ENCODE results near the gene SLC25A21.

SLC25A21 gene

DNA sequence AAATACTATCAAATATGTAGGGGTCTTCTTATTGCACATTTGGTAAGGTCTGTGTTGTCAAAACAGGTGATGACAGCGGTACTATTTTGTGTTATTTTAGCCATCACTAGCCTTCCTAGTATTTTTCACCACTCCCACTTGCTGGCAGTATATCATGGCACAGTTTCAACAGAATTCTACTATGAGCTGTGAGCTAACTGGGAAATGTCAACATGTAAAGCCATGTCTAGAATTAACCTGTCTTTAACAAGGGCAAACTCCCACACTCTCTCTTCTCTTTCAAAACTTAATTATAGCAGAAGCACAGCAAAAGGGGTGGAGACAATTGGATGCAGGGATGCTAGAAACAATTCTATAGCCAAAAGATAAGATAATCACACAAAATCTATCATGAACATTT is 257.3 kb downstream of the SLC25A21 start:
- H3K4me1 ChIP-seq (ENCODE audit: control insufficient read depth in 2 of 2, insufficient read depth in 1 of 2, low read depth in 1 of 2, low read length in 2 of 2), result no peaks in the 10 kb centered on the region
- no peak overlapping the region for H2BK12ac ChIP-seq (ENCODE audit: low read length)
- no peak overlapping the region for H3K4ac ChIP-seq (ENCODE audit: low read length)
- H3K9me3 ChIP-seq (replicated peaks in 1 of 2; ENCODE audit: control insufficient read depth in 2 of 2, insufficient read depth in 1 of 2, low read depth in 1 of 2, low read length in 2 of 2), result no peaks in the 10 kb centered on the region
- H4K8ac ChIP-seq (ENCODE audit: low read depth, low read length), result no peak overlapping the region
- H3K27me3 ChIP-seq (ENCODE audit: control insufficient read depth in 3 of 3, insufficient read depth in 3 of 3, low read depth in 1 of 3, low read length in 3 of 3), result no peaks in the 10 kb centered on the region
- no peak overlapping the region for H2BK5ac ChIP-seq (ENCODE audit: low read length)
- H3K23ac ChIP-seq (ENCODE audit: low read depth, low read length, poor library complexity), result no peak overlapping the region
- no peak overlapping the region for H4K91ac ChIP-seq (ENCODE audit: low read depth, low read length, poor library complexity)
- no peaks in the 10 kb centered on the region for H3K79me1 ChIP-seq (ENCODE audit: low read depth, low read length)
- no peak overlapping the region for H3K18ac ChIP-seq (ENCODE audit: low read length)
- H3K14ac ChIP-seq (ENCODE audit: low read length), result no peak overlapping the region
- H3K27ac ChIP-seq (replicated peaks; ENCODE audit: low read length), result no peak overlapping the region
- DNase-seq (ENCODE audit: low spot score), result no peak
- no peaks in the 10 kb centered on the region for H3K36me3 ChIP-seq (replicated peaks in 1 of 2; ENCODE audit: control insufficient read depth in 2 of 2, insufficient read depth in 2 of 2, low read length in 2 of 2)
- H3K4me2 ChIP-seq (ENCODE audit: insufficient read depth, low read length, poor library complexity, severe bottlenecking), result no peak overlapping the region
- no peak overlapping the region for H2BK15ac ChIP-seq (ENCODE audit: low read length)
- no peak overlapping the region for H2AK5ac ChIP-seq (ENCODE audit: low read depth, low read length)
- H2AFZ ChIP-seq (ENCODE audit: low read length), result no peak overlapping the region
- no peak overlapping the region for H3K9ac ChIP-seq (ENCODE audit: low read depth, low read length, poor library complexity)
- WGBS, 2 donors (ENCODE audit: extremely low coverage in 2 of 2, insufficient read length in 2 of 2, insufficient replicate concordance in 1 of 2), result no CpG with 5 or more reads among the region's 1 CpG
- H2BK120ac ChIP-seq (ENCODE audit: low read depth, low read length), result no peak overlapping the region
- no peak overlapping the region for H3K4me3 ChIP-seq (ENCODE audit: low read length in 2 of 2)

DNA sequence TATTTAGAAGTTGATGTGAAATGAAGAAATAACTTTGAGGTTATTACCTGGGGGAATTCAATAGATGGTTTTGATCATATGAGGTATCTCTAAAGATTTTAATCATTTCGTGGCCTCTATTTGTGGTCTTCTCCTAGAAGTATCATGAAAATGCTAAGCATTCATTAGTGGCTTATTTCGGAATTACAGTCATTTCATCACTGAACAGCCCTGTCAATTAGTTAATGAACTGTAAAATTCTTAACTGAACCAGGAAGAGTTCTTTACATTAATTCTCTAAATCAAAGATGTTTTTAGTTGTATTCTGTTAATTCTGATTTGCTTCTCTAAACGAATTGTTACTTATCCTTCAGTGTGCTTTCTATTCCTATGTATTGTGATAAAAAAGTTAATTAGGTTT is 261.8 kb downstream of the SLC25A21 start:
- WGBS, 2 donors (ENCODE audit: extremely low coverage in 2 of 2, insufficient read length in 2 of 2, insufficient replicate concordance in 1 of 2), result no CpG with 5 or more reads among the region's 3 CpGs
- H2BK120ac ChIP-seq (ENCODE audit: low read depth, low read length), result no peak overlapping the region
- H2AFZ ChIP-seq (ENCODE audit: low read length), result no peak overlapping the region
- no peaks in the 10 kb centered on the region for H3K36me3 ChIP-seq (replicated peaks in 1 of 2; ENCODE audit: control insufficient read depth in 2 of 2, insufficient read depth in 2 of 2, low read length in 2 of 2)
- no peak overlapping the region for H3K4me3 ChIP-seq (ENCODE audit: low read length in 2 of 2)
- no peak overlapping the region for H3K4me2 ChIP-seq (ENCODE audit: insufficient read depth, low read length, poor library complexity, severe bottlenecking)
- H3K4ac ChIP-seq (ENCODE audit: low read length), result no peak overlapping the region
- no peak for DNase-seq (ENCODE audit: low spot score)
- H3K27me3 ChIP-seq (ENCODE audit: control insufficient read depth in 3 of 3, insufficient read depth in 3 of 3, low read depth in 1 of 3, low read length in 3 of 3), result no peaks in the 10 kb centered on the region
- H4K91ac ChIP-seq (ENCODE audit: low read depth, low read length, poor library complexity), result no peak overlapping the region
- no peak overlapping the region for H2AK5ac ChIP-seq (ENCODE audit: low read depth, low read length)
- no peak overlapping the region for H3K23ac ChIP-seq (ENCODE audit: low read depth, low read length, poor library complexity)
- H3K18ac ChIP-seq (ENCODE audit: low read length), result no peak overlapping the region
- no peaks in the 10 kb centered on the region for H3K79me1 ChIP-seq (ENCODE audit: low read depth, low read length)
- H3K14ac ChIP-seq (ENCODE audit: low read length), result no peak overlapping the region
- no peak overlapping the region for H3K9ac ChIP-seq (ENCODE audit: low read depth, low read length, poor library complexity)
- peaks cover 0 to 1% of the 10 kb centered on the region in 2 donors for H3K4me1 ChIP-seq (ENCODE audit: control insufficient read depth in 2 of 2, insufficient read depth in 1 of 2, low read depth in 1 of 2, low read length in 2 of 2)
- H2BK15ac ChIP-seq (ENCODE audit: low read length), result no peak overlapping the region
- no peak overlapping the region for H3K27ac ChIP-seq (replicated peaks; ENCODE audit: low read length)
- H2BK5ac ChIP-seq (ENCODE audit: low read length), result no peak overlapping the region
- H4K8ac ChIP-seq (ENCODE audit: low read depth, low read length), result no peak overlapping the region
- no peak overlapping the region for H2BK12ac ChIP-seq (ENCODE audit: low read length)
- no peaks in the 10 kb centered on the region for H3K9me3 ChIP-seq (replicated peaks in 1 of 2; ENCODE audit: control insufficient read depth in 2 of 2, insufficient read depth in 1 of 2, low read depth in 1 of 2, low read length in 2 of 2)

DNA sequence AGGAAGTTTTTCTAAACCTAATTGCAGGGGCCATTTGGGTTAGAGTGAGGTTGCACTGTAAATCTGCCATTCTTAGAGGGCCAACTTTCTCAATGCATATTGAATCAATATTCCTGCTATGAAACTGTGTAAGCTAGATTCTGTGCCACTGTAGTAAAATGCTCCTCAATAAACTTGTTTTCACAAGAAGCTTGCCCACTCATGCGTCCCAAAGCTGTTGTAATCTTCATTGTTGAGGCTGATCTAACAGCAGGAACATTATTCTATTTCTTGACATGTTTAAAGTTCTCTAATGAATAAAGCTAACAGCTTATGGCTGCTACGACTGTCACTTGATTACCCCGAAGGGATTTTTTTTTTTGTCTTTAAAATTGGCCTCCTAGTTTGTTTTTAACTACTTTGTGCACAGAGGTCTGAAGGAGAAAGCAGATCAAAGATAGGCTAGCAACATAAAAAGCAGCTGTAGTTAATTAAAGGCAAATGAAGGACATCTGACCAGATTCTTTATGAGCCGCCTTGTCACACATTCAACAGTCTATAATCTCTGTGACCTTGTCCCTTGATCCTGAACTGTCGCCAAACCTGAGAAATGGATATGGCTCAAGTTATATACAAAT is 267.0 kb downstream of the SLC25A21 start:
- Histone ChIP-seq H3K4me1 (ENCODE audit: control insufficient read depth in 2 of 2, insufficient read depth in 1 of 2, low read depth in 1 of 2, low read length in 2 of 2) (peaks cover 0 to 1% of the 10 kb centered on the region in 2 donors), H4K8ac (ENCODE audit: low read depth, low read length) (no peak overlapping the region)
- no CpG with 5 or more reads among the region's 5 CpGs for WGBS, 2 donors (ENCODE audit: extremely low coverage in 2 of 2, insufficient read length in 2 of 2, insufficient replicate concordance in 1 of 2)

DNA sequence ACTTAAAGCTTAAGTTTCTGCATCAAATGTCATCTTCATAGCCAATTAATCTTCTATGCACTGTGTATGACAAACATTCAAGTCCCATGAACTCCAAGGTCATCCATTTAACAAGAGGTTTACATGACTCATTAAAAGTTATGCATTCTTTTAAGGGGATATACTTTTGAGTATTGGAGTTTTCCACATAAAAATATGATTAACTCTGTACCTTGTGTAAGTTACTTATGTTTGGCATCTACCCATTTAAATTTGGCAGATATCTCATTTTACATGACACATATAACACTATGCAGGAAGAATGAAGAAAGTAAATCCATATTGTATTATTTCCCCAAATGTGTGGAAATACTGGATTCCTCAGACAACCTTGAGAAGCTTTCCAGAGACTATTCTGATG is 270.5 kb downstream of the SLC25A21 start:
- H3K79me1 ChIP-seq (ENCODE audit: low read depth, low read length), result no peaks in the 10 kb centered on the region
- H3K27ac ChIP-seq (replicated peaks; ENCODE audit: low read length), result no peak overlapping the region
- H2BK15ac ChIP-seq (ENCODE audit: low read length), result no peak overlapping the region
- no peak overlapping the region for H2BK12ac ChIP-seq (ENCODE audit: low read length)
- H3K4me1 ChIP-seq (ENCODE audit: control insufficient read depth in 2 of 2, insufficient read depth in 1 of 2, low read depth in 1 of 2, low read length in 2 of 2), result peaks cover 0 to 1% of the 10 kb centered on the region in 2 donors
- no peak overlapping the region for H3K18ac ChIP-seq (ENCODE audit: low read length)
- no peak overlapping the region for H2AFZ ChIP-seq (ENCODE audit: low read length)
- H3K9ac ChIP-seq (ENCODE audit: low read depth, low read length, poor library complexity), result no peak overlapping the region
- H3K4me2 ChIP-seq (ENCODE audit: insufficient read depth, low read length, poor library complexity, severe bottlenecking), result no peak overlapping the region
- H2BK5ac ChIP-seq (ENCODE audit: low read length), result no peak overlapping the region
- no peak overlapping the region for H3K4ac ChIP-seq (ENCODE audit: low read length)
- H3K23ac ChIP-seq (ENCODE audit: low read depth, low read length, poor library complexity), result no peak overlapping the region
- DNase-seq (ENCODE audit: low spot score), result no peak
- H3K9me3 ChIP-seq (replicated peaks in 1 of 2; ENCODE audit: control insufficient read depth in 2 of 2, insufficient read depth in 1 of 2, low read depth in 1 of 2, low read length in 2 of 2), result peaks cover 0 to 2% of the 10 kb centered on the region in 2 donors
- no peak overlapping the region for H3K14ac ChIP-seq (ENCODE audit: low read length)
- no peak overlapping the region for H4K8ac ChIP-seq (ENCODE audit: low read depth, low read length)
- no peaks in the 10 kb centered on the region for H3K27me3 ChIP-seq (ENCODE audit: control insufficient read depth in 3 of 3, insufficient read depth in 3 of 3, low read depth in 1 of 3, low read length in 3 of 3)
- no peaks in the 10 kb centered on the region for H3K36me3 ChIP-seq (replicated peaks in 1 of 2; ENCODE audit: control insufficient read depth in 2 of 2, insufficient read depth in 2 of 2, low read length in 2 of 2)
- no peak overlapping the region for H2BK120ac ChIP-seq (ENCODE audit: low read depth, low read length)
- H3K4me3 ChIP-seq (ENCODE audit: low read length in 2 of 2), result no peak overlapping the region
- no peak overlapping the region for H4K91ac ChIP-seq (ENCODE audit: low read depth, low read length, poor library complexity)
- no peak overlapping the region for H2AK5ac ChIP-seq (ENCODE audit: low read depth, low read length)

More for the DNA sequence above, 267.0 kb downstream of the SLC25A21 start:
- no peak overlapping the region for H3K23ac ChIP-seq (ENCODE audit: low read depth, low read length, poor library complexity)
- no peak overlapping the region for H3K4ac ChIP-seq (ENCODE audit: low read length)
- H3K4me2 ChIP-seq (ENCODE audit: insufficient read depth, low read length, poor library complexity, severe bottlenecking), result no peak overlapping the region
- H3K36me3 ChIP-seq (replicated peaks in 1 of 2; ENCODE audit: control insufficient read depth in 2 of 2, insufficient read depth in 2 of 2, low read length in 2 of 2), result no peaks in the 10 kb centered on the region
- no peak overlapping the region for H4K91ac ChIP-seq (ENCODE audit: low read depth, low read length, poor library complexity)
- no peaks in the 10 kb centered on the region for H3K79me1 ChIP-seq (ENCODE audit: low read depth, low read length)
- H2BK15ac ChIP-seq (ENCODE audit: low read length), result no peak overlapping the region
- no peak overlapping the region for H3K9ac ChIP-seq (ENCODE audit: low read depth, low read length, poor library complexity)
- no peak for DNase-seq (ENCODE audit: low spot score)
- no peaks in the 10 kb centered on the region for H3K27me3 ChIP-seq (ENCODE audit: control insufficient read depth in 3 of 3, insufficient read depth in 3 of 3, low read depth in 1 of 3, low read length in 3 of 3)
- no peak overlapping the region for H3K27ac ChIP-seq (replicated peaks; ENCODE audit: low read length)
- H2BK12ac ChIP-seq (ENCODE audit: low read length), result no peak overlapping the region
- H3K18ac ChIP-seq (ENCODE audit: low read length), result no peak overlapping the region
- H3K9me3 ChIP-seq (replicated peaks in 1 of 2; ENCODE audit: control insufficient read depth in 2 of 2, insufficient read depth in 1 of 2, low read depth in 1 of 2, low read length in 2 of 2), result no peaks in the 10 kb centered on the region
- H2AK5ac ChIP-seq (ENCODE audit: low read depth, low read length), result no peak overlapping the region
- H2AFZ ChIP-seq (ENCODE audit: low read length), result no peak overlapping the region
- H2BK120ac ChIP-seq (ENCODE audit: low read depth, low read length), result no peak overlapping the region
- H3K4me3 ChIP-seq (ENCODE audit: low read length in 2 of 2), result no peak overlapping the region
- H3K14ac ChIP-seq (ENCODE audit: low read length), result no peak overlapping the region
- no peak overlapping the region for H2BK5ac ChIP-seq (ENCODE audit: low read length)

All from neuronal stem cell (in vitro differentiated cells).